ENCODE measurements around the gene SYNGR4.
"Not testable (repeated sequence)": the region's sequence is repeated elsewhere in the genome, so short reads cannot be mapped to it uniquely, and the experiment has no call there.

Gene SYNGR4

DNA sequence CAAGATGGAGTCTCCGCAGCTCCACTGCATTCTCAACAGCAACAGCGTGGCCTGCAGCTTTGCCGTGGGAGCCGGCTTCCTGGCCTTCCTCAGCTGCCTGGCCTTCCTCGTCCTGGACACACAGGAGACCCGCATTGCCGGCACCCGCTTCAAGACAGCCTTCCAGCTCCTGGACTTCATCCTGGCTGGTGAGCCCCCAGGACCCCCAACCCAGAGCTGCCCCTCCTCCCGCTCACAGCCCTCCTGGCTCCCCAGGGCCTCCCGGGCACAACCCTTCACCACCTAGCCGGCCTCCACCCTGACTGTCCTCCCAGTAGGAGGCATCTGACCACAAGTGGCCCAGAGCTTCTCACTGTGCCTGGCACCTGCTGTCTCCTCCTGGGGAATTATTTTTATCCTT is 9.4 kb downstream of the SYNGR4 start:
- no peak for FAIRE-seq

DNA sequence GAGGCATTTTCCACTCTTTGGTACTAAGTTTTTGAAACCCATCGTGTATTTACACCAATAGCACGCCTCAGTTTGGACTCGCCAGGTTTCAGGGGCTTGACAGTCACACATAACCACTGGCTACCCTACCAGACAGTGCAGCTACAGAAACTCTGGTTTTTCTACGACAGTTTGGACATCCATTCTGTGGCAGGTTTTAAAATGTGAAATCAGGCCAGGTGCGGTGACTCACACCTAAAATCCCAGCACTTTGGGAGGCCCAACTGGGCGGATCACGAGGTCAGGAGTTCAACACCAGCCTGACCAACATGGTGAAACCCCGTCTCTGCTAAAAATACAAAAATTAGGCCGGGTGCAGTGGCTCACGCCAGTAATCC is 14.0 kb downstream of the SYNGR4 start:
- FAIRE-seq: no peak

DNA sequence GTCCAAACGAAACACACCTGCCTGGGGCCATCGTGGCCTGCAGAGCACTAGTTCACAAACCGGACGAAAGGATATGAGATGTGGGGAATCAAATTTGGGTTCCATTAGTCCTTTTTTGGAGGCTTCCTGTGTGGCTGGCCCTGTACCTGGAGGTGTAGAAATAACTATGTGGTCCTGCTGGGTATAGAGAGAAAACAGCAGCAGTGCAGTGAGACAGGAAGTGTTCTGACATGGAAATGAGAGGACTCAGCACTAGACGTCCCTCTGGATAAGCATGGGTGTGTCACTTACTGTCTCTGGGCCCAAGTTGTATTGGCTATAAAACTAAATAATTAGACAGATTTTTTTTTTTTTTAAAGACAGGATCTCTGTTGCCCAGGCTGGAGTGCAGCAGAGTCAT is 14.9 kb downstream of the SYNGR4 start:
- no peak for FAIRE-seq

- FAIRE-seq: no peak
Observed at GRCh38 chr19:48381178-48381950, 17.2 kb downstream of the SYNGR4 start.

DNA sequence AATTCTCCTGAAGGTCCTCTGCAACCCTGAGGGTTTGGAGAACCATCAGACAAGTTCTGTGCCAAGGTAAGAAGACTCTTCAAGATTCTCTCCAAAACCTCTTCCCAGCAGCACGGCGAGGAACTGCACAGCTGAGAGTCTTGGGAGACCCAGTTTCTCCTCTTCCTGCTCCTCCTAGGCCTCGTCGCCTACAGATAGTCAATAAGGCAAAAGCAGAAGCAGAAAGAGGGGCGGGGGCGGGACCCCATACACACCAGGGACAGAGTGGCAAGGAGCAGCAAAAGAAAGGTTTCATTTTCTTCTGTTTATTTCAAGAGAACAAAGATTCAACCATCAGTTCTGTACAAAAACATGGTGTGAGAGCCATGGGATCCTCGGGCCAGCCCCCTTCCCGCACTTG is 18.1 kb downstream of the SYNGR4 start:
- FAIRE-seq: no peak

- no peak for FAIRE-seq
Observed at GRCh38 chr19:48385461-48386087, 21.4 kb downstream of the SYNGR4 start.

DNA sequence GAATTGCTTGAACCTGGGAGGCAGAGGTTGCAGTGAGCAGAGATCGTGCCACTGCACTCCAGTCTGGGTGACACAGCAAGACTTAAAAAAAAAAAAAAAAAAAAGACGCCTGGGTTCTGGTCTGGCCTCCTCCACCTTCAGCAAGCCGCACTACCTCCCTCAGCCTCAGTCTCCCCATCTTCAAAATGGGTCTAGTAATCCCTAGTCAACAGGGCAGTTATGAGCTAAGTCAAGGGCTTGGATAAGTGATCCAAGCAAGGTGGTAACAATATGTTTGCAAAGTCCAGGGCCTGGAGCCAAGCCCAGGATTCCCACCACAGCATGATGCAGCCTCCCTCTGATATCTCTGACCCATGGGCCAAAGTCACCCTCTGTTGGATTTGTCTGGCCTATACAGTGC is 22.8 kb downstream of the SYNGR4 start:
- no peak for FAIRE-seq

DNA sequence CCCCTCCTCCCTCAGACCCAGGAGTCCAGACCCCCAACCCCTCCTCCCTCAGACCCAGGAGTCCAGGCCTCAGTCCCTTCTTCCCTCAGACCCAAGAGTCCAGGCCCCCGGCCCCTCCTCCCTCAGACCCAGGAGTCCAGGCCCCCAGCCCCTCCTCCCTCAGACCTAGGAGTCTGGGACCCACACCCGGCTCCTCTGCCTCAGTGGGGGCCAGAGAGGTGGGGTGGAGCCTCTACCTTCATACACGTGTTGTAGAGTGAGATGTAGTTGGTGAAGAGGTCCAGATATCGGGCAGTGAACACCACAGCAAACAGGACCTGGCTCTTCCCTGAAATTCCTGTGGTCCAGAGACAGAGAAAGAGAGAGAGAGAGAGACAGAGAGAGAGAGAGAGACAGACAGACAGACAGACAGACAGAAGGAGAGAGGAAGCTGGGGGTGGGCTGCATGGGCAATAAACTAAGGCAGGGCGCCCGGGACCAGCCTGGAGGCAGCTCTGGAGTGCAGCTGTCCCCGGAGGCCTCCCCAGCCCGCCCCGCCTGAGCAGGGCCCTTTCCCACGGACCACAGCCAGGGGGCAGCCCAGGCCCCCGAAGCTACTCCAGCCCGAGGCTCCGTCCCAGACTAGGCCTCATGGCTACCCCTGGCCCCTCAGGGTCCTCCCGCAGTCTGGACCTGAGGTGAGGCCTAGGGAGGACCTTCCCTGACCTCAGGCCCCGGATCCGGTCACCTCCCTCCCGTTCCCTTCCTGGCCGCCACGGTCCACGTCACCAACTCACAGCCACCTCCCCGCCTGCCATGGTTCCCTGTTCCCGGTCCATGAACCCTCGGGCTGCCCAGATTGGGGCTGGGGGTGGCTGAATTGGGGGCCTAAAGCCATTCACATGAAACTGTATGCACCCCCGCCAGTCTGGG is 26.3 kb downstream of the SYNGR4 start:
- no peak for FAIRE-seq

DNA sequence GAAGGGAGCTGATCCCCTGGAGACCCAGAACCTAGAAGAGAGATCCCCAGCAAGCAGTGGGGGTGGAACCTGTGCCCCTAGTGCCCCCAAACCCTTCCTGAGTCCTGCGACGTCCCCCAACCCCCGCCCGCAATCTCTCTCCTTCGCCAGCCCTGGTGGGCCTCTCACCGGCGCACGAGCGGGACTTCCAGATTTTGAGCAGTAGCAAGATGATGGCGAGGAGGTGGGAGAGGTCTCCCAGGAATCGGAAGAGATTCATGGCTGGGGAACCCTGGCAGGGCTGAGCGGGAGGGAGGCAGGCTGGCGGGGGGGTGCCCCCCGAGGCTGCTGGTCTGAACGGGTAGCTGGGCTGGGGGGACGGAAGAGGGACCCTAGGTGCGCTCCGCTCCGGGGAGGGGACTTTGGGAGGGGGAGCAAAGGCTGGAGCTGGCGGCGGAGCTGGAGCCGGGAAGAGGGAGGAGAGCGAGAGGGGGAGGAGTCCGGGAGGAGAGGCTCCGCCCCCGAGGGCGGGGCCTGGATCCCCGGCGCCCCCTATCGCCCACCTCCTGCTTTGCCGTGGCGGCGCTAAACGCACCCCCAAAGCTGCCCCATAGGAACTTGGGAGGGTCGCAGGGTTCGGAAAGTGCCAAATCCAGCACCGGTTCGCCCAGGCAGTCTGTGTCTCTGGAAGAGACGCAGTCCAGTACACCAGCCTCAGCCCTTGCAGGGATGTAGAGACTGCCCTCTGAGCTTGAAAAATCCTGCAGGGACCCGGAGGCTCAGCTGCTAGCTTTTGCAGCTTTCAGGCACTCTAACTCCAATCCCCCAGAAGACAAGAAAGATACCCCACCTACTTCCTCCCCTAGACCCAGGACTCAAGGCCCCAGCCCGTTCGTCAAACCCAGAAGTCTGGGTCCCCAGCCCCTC is 27.2 kb downstream of the SYNGR4 start, which contains the start of gene KDELR1:
TSS of gene KDELR1 (minus strand) at position 452 of the 906 bp plus-strand sequence. CDS start at position 259, 193 bp downstream.
- no peak for FAIRE-seq

DNA sequence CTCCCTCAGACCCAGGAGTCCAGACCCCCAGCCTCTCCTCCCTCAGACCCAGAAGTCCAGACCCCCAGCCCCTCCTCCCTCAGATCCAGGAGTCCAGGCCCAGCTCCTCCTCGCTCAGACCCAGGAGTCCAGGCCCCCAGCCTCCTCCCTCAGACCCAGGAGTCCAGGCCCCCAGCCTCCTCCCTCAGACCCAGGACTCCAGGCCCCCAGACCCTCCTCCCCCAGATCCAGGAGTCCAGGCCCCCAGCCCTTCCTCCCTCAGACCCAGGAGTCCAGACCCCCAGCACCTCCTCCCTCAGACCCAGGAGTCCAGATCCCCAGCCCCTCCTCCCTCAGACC is 27.8 kb downstream of the SYNGR4 start:
- FAIRE-seq: not testable (repeated sequence)

- FAIRE-seq: no peak
Observed at GRCh38 chr19:48392860-48393558, 28.8 kb downstream of the SYNGR4 start.

DNA sequence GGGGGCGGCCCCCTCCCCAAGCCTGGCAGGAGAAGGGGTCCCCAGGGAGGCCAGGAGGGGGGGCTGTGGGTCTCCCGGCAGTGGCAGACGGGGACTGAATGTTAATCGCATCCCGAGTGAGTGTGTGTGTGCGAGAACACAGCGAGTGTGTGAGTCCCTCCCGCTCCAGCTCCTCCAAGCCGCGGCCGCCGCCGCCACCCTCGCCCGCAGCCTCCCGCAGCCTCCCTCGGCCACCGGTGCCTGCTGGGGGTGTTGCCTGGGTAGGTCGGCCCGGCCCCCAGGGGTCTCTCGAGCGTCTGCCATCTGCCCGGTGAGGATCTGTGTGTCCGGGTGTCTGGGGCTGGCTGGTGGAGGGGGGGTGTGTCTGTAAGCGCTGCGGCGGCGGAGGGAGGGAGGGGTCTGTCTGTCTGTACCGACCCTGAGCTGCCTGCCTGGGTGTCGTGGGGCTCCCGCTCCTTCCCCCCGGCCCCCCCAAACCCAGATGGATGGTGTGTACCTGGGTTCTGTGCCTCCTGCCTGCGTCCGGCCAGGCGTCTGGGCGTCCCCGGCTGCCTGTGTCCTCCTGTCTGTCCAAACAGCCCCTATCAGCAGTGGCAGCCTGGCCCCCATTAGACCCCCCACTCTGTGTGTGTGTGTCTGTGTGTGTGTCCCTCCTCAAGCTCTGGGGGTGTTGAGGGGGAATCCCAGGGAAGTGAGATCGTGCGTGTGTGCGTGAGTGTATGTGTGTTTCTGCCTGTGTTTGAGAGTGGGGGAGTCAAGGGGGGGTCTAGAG is 29.6 kb downstream of the SYNGR4 start, which contains the start of gene GRIN2D:
TSS of gene GRIN2D (plus strand) at position 110 of the 772 bp plus-strand sequence. CDS start 4,725 bp downstream, outside the sequence.
- FAIRE-seq: no peak

- no peak for FAIRE-seq
Observed at GRCh38 chr19:48394331-48395169, 30.4 kb downstream of the SYNGR4 start.

GRCh38 chr19:48395170-48395455 is 30.9 kb downstream of the SYNGR4 start:
- FAIRE-seq: no peak

DNA sequence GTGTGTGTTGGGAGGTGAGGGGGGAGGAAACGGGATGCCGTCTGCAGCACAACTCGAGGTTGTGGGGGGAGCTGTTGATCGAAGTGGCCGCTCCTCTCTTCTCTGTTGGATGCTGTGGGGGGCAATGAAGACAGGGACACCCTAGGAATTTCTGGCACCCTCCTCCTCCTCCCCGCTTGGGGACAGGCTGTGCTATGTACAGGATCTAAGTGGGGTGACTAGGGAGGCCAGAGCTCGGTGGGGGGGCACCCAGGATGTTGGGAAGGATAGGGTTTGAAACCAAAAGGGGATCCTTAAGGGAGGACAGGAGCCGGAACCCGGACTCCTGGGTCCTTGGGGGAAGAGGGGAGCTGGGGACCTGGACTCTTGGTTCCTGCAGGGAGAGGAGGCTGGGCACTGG is 31.3 kb downstream of the SYNGR4 start:
- FAIRE-seq: no peak

DNA sequence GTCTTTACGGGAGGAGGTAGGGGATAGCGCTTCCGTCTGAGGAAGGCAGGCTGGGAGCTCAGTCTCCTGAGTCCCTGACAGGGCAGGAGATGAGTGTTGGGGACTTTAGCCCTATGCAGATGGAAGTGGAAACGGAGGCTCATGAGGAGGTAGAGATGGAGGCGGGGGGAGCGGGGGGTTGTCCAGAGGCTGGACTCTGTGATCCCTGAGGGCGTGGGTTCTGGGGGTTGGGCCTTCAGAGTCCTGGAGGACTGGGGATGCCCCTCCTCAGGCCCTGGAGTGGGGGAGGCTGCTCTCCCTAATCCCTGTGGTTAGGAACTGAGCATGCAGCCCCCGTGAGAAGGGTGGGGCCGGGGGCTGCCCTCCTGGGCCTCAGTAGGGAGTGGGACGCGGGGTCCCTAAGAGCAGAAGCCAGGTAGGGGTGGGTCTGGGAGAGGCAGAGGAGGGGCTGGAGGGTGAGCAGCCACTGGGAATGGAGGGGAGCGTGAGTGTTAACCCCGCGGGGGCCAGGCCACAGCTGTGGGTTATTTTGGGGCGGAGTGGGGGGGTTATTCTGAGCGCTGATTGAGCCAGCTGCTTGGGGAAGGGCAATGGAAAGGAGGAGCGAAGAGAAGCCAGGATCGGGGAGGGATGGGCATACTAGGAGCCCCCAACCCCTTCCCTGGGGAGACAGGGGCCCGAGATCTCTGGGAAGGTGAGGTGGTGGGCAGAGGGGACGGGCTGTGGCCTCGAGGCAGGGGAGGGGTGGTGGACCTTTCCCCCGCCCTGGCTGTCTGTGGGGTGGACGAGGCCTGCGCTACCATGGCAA is 32.1 kb downstream of the SYNGR4 start:
- FAIRE-seq: no peak

GRCh38 chr19:48396824-48397176 is 32.6 kb downstream of the SYNGR4 start:
- FAIRE-seq: no peak

GRCh38 chr19:48397263-48398101 is 33.3 kb downstream of the SYNGR4 start:
- no peak for FAIRE-seq

- FAIRE-seq: no peak
Observed at GRCh38 chr19:48398102-48398374, 33.9 kb downstream of the SYNGR4 start.
